ENCODE data around the gene EXOC3L4.
A peak's percentile ranks its signal among the peaks of the same experiment; 100 is the strongest.

The EXOC3L4 gene

GRCh38 chr14:103132381-103133209 is 38.1 kb downstream of the EXOC3L4 start:
- no peak for DNase-seq (ENCODE audit: low read depth in 2 of 2)

GRCh38 chr14:103133210-103134140 is 39.0 kb downstream of the EXOC3L4 start:
- no peak for DNase-seq (ENCODE audit: low read depth in 2 of 2)

- no peak for DNase-seq (ENCODE audit: low read depth in 2 of 2)
These were observed 39.9 kb downstream of the EXOC3L4 start for GRCh38 chr14:103134405-103134804.

- DNase-seq (ENCODE audit: low read depth in 2 of 2) = no peak
These were observed 40.4 kb downstream of the EXOC3L4 start for GRCh38 chr14:103134919-103135318.

- DNase-seq (ENCODE audit: low read depth in 2 of 2) = no peak
These were observed 41.1 kb downstream of the EXOC3L4 start for GRCh38 chr14:103135333-103136260.

GRCh38 chr14:103136388-103137271 is 42.1 kb downstream of the EXOC3L4 start:
- DNase-seq (ENCODE audit: low read depth in 2 of 2) = no peak

GRCh38 chr14:103137689-103138300 is 43.3 kb downstream of the EXOC3L4 start:
- no peak for DNase-seq (ENCODE audit: low read depth in 2 of 2)

- no peak for DNase-seq (ENCODE audit: low read depth in 2 of 2)
These were observed 44.0 kb downstream of the EXOC3L4 start for GRCh38 chr14:103138301-103139131.

GRCh38 chr14:103139132-103140025 is 44.9 kb downstream of the EXOC3L4 start:
- DNase-seq (ENCODE audit: low read depth in 2 of 2) = no peak

- DNase-seq (ENCODE audit: low read depth in 2 of 2) = no peak
These were observed 46.0 kb downstream of the EXOC3L4 start for GRCh38 chr14:103140316-103141109.

GRCh38 chr14:103141117-103141796 is 46.7 kb downstream of the EXOC3L4 start:
- peak; percentile 18 to 21 for DNase-seq (ENCODE audit: low read depth in 2 of 2)

GRCh38 chr14:103142026-103142425 is 47.5 kb downstream of the EXOC3L4 start:
- DNase-seq (ENCODE audit: low read depth in 2 of 2) = no peak

- no peak for DNase-seq (ENCODE audit: low read depth in 2 of 2)
These were observed 48.3 kb downstream of the EXOC3L4 start for GRCh38 chr14:103142721-103143302.

- no peak for DNase-seq (ENCODE audit: low read depth in 2 of 2)
These were observed 49.0 kb downstream of the EXOC3L4 start for GRCh38 chr14:103143506-103143905.

GRCh38 chr14:103144085-103144484 is 49.6 kb downstream of the EXOC3L4 start:
- no peak for DNase-seq (ENCODE audit: low read depth in 2 of 2)

GRCh38 chr14:103146141-103146709 is 51.7 kb downstream of the EXOC3L4 start:
- no peak for DNase-seq (ENCODE audit: low read depth in 2 of 2)

All from stimulated activated CD4-positive, alpha-beta T cell treated with anti-CD3 and anti-CD28 coated beads, Interleukin-4, amount 100 ng/mL, for 48 hours (primary cell).